Measurements from ENCODE around the gene NSMF. TPM values are rescaled to one million over a fixed set of nuclear protein-coding genes. Genes with fewer than 3 reads are reported as not detected.

NSMF gene
- total and polyA plus RNA-seq, 2 experiments from 2014 or later, result 20.3 to 103 TPM

DNA sequence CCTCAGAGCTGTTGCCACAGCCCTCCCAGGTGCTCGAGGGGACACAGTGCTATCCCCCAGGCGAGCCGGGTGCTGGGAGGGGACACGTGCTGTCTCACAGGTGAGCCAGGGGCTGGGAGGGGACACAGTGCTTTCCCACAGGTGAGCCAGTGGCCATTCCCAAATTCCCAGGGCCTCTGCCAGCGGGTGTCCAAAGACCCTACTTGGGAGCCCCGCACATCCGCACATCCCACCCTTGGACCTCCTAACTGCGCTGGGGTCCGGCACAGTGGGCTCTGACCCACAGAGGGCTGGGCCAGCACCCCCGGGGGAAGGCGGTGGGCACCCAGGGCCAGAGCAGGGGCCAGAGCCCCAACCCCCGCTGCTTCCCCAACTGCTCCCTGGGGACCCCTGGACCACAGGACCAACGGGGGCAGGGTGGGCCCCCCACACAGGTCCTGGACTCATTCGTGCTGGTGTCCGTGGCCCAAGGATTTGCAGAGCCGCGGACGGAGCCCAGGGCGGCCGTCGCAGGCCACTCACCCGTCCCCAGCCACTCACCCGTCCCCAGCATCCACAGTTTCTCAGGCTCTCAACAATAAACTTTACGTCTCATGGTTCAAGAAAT is 54.1 kb downstream of the NSMF start (continued):
- TF ChIP-seq, protein P1, sequence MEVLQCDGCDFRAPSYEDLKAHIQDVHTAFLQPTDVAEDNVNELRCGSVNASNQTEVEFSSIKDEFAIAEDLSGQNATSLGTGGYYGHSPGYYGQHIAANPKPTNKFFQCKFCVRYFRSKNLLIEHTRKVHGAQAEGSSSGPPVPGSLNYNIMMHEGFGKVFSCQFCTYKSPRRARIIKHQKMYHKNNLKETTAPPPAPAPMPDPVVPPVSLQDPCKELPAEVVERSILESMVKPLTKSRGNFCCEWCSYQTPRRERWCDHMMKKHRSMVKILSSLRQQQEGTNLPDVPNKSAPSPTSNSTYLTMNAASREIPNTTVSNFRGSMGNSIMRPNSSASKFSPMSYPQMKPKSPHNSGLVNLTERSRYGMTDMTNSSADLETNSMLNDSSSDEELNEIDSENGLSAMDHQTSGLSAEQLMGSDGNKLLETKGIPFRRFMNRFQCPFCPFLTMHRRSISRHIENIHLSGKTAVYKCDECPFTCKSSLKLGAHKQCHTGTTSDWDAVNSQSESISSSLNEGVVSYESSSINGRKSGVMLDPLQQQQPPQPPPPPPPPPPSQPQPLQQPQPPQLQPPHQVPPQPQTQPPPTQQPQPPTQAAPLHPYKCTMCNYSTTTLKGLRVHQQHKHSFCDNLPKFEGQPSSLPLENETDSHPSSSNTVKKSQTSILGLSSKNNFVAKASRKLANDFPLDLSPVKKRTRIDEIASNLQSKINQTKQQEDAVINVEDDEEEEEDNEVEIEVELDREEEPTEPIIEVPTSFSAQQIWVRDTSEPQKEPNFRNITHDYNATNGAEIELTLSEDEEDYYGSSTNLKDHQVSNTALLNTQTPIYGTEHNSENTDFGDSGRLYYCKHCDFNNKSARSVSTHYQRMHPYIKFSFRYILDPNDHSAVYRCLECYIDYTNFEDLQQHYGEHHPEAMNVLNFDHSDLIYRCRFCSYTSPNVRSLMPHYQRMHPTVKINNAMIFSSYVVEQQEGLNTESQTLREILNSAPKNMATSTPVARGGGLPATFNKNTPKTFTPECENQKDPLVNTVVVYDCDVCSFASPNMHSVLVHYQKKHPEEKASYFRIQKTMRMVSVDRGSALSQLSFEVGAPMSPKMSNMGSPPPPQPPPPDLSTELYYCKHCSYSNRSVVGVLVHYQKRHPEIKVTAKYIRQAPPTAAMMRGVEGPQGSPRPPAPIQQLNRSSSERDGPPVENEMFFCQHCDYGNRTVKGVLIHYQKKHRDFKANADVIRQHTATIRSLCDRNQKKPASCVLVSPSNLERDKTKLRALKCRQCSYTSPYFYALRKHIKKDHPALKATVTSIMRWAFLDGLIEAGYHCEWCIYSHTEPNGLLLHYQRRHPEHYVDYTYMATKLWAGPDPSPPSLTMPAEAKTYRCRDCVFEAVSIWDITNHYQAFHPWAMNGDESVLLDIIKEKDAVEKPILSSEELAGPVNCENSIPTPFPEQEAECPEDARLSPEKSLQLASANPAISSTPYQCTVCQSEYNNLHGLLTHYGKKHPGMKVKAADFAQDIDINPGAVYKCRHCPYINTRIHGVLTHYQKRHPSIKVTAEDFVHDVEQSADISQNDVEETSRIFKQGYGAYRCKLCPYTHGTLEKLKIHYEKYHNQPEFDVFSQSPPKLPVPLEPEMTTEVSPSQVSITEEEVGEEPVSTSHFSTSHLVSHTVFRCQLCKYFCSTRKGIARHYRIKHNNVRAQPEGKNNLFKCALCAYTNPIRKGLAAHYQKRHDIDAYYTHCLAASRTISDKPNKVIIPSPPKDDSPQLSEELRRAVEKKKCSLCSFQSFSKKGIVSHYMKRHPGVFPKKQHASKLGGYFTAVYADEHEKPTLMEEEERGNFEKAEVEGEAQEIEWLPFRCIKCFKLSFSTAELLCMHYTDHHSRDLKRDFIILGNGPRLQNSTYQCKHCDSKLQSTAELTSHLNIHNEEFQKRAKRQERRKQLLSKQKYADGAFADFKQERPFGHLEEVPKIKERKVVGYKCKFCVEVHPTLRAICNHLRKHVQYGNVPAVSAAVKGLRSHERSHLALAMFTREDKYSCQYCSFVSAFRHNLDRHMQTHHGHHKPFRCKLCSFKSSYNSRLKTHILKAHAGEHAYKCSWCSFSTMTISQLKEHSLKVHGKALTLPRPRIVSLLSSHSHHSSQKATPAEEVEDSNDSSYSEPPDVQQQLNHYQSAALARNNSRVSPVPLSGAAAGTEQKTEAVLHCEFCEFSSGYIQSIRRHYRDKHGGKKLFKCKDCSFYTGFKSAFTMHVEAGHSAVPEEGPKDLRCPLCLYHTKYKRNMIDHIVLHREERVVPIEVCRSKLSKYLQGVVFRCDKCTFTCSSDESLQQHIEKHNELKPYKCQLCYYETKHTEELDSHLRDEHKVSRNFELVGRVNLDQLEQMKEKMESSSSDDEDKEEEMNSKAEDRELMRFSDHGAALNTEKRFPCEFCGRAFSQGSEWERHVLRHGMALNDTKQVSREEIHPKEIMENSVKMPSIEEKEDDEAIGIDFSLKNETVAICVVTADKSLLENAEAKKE (CRISPR knock-in tag; IDR thresholded peaks at IDR 0.05), result no peak
- no peak for TF ChIP-seq EZH2 (IDR thresholded peaks at IDR 0.05; ENCODE audit: low read depth, unreplicated experiment)
- no peak for TF ChIP-seq NANOG (IDR thresholded peaks at IDR 0.05; ENCODE audit: borderline replicate concordance)
- no peak for TF ChIP-seq CREB1 (CRISPR knock-in tag; IDR thresholded peaks at IDR 0.05; ENCODE audit: low read depth)
- no peak for TF ChIP-seq ZNF331 (CRISPR knock-in tag; IDR thresholded peaks at IDR 0.05; ENCODE audit: low read depth)
- no peak for TF ChIP-seq ZNF114 (CRISPR knock-in tag; IDR thresholded peaks at IDR 0.05)
- TF ChIP-seq, protein P2, sequence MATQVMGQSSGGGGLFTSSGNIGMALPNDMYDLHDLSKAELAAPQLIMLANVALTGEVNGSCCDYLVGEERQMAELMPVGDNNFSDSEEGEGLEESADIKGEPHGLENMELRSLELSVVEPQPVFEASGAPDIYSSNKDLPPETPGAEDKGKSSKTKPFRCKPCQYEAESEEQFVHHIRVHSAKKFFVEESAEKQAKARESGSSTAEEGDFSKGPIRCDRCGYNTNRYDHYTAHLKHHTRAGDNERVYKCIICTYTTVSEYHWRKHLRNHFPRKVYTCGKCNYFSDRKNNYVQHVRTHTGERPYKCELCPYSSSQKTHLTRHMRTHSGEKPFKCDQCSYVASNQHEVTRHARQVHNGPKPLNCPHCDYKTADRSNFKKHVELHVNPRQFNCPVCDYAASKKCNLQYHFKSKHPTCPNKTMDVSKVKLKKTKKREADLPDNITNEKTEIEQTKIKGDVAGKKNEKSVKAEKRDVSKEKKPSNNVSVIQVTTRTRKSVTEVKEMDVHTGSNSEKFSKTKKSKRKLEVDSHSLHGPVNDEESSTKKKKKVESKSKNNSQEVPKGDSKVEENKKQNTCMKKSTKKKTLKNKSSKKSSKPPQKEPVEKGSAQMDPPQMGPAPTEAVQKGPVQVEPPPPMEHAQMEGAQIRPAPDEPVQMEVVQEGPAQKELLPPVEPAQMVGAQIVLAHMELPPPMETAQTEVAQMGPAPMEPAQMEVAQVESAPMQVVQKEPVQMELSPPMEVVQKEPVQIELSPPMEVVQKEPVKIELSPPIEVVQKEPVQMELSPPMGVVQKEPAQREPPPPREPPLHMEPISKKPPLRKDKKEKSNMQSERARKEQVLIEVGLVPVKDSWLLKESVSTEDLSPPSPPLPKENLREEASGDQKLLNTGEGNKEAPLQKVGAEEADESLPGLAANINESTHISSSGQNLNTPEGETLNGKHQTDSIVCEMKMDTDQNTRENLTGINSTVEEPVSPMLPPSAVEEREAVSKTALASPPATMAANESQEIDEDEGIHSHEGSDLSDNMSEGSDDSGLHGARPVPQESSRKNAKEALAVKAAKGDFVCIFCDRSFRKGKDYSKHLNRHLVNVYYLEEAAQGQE (IDR thresholded peaks at IDR 0.05; ENCODE audit: unreplicated experiment), result no peak
